Measurements from ENCODE around the gene NOP16. TPM values are rescaled to one million over a fixed set of nuclear protein-coding genes. Genes with fewer than 3 reads are reported as not detected.

Gene NOP16
- total and polyA plus RNA-seq, 2 experiments from 2014 or later, result 15.2 to 68.7 TPM

DNA sequence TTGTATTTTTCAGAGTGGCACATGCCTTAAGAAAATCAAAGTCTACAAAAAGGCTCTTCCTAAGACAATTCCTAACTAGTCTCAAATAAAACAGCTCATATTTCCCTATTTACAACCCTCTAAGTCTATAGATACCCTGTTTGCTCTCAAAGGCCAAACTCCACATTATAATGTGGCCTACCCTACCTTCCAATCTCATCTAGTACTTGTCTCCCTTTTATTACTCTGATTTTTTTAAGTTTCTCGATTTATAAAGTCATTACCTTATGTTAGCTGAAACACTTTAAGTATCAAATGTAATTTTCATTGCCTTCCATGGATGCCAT lies 46.3 kb downstream of the NOP16 start:
- Histone ChIP-seq H3K4me2 (ENCODE audit: unreplicated experiment) (no peak overlapping the region), H4K20me1 (ENCODE audit: insufficient read depth) (no peaks in the 10 kb centered on the region), H3K4me1 (ENCODE audit: insufficient read depth) (no peaks in the 10 kb centered on the region), H3K4me3 (no peak overlapping the region), H2AFZ (no peak overlapping the region), H3F3A (ENCODE audit: insufficient read depth) (peaks cover 36% of the 10 kb centered on the region), H3K79me2 (ENCODE audit: insufficient read depth) (no peaks in the 10 kb centered on the region), H3K36me3 (ENCODE audit: low read depth) (peaks cover 26% of the 10 kb centered on the region), H3K9me3 (ENCODE audit: low read depth) (no peaks in the 10 kb centered on the region), H3K9ac (no peak overlapping the region), H3K27ac (no peak overlapping the region), H3K27me3 (replicated peaks; ENCODE audit: insufficient read depth) (no peaks in the 10 kb centered on the region), H3K9me2 (ENCODE audit: insufficient read depth) (no peaks in the 10 kb centered on the region)
- in situ Hi-C loops (cut with MboI), result loop anchor here (25.0 kb wide), 1 partner anchor 605 kb away; no protein-coding TSS in a partner anchor
- WGBS, 2 experiments (ENCODE audit: low coverage in 1 of 2, low lambda C conversion rate in 2 of 2, missing lambda C conversion rate in 2 of 2), result 92 to 100% methylated on average over 1 of the region's 1 CpG
- no peak for TF ChIP-seq EZH2 (IDR thresholded peaks at IDR 0.05; ENCODE audit: insufficient read depth, poor library complexity, severe bottlenecking)
- no peak for TF ChIP-seq EZH2phosphoT487 (IDR thresholded peaks at IDR 0.05; ENCODE audit: insufficient read depth, low read depth)
- DNase-seq, result no peak

DNA sequence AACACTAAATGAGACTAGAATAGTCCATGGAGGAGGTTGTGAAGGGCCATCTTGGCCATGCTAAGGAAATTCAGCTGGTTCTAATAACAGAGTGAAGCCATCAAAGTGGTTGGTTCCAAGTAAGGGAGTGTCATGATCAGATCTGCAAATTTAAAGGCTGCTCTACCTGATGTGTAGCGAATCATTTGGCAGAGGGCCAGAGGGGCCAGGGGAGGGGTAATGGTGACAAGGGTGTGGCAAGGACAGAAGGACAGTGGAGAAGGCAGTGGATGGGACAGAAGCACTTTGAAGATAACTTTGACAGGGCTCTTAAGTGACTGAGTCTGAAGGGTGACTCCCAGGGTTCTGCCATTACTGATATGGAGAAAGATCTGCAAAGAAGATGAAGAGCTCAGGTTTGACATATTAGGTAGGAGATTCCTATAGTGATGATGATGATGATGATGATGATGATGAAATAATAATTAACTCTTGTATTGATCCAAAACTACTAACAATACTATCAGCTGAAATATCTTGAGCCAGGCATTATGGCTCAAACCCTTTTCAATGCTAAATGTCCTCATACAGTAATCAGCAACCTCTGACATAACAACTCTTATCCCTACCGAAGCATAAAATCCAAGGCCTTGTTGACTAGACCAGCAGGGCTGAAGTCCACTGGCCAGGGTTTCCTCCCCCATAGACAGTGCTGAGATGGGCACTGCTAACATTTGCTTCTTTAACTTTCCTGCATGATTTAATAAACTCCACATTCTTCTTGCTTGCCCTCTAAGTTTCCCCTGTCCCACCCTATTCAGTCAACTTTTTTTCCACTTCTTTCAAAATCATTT lies 46.9 kb downstream of the NOP16 start:
- no peaks in the 10 kb centered on the region for H3K79me2 ChIP-seq (ENCODE audit: insufficient read depth)
- no peak overlapping the region for H2AFZ ChIP-seq
- H3K36me3 ChIP-seq (ENCODE audit: low read depth), result peaks cover 20% of the 10 kb centered on the region
- no peaks in the 10 kb centered on the region for H3K9me3 ChIP-seq (ENCODE audit: low read depth)
- no peak overlapping the region for H3K4me3 ChIP-seq
- in situ Hi-C loops (cut with MboI), result loop anchor here (25.0 kb wide), 1 partner anchor 604 kb away; no protein-coding TSS in a partner anchor
- WGBS, 2 experiments (ENCODE audit: low coverage in 1 of 2, low lambda C conversion rate in 2 of 2, missing lambda C conversion rate in 2 of 2), result 98 to 100% methylated on average over 2 of the region's 2 CpGs
- no peaks in the 10 kb centered on the region for H3K27me3 ChIP-seq (replicated peaks; ENCODE audit: insufficient read depth)
- no peak overlapping the region for H3K27ac ChIP-seq
- H3K4me1 ChIP-seq (ENCODE audit: insufficient read depth), result no peaks in the 10 kb centered on the region
- no peaks in the 10 kb centered on the region for H3K9me2 ChIP-seq (ENCODE audit: insufficient read depth)
- DNase-seq, result no peak
- no peak for TF ChIP-seq EZH2 (IDR thresholded peaks at IDR 0.05; ENCODE audit: insufficient read depth, poor library complexity, severe bottlenecking)
- TF ChIP-seq EZH2phosphoT487 (IDR thresholded peaks at IDR 0.05; ENCODE audit: insufficient read depth, low read depth), result no peak
- H3K9ac ChIP-seq, result no peak overlapping the region
- H3K4me2 ChIP-seq (ENCODE audit: unreplicated experiment), result no peak overlapping the region
- H3F3A ChIP-seq (ENCODE audit: insufficient read depth), result peaks cover 32% of the 10 kb centered on the region
- H4K20me1 ChIP-seq (ENCODE audit: insufficient read depth), result no peaks in the 10 kb centered on the region

DNA sequence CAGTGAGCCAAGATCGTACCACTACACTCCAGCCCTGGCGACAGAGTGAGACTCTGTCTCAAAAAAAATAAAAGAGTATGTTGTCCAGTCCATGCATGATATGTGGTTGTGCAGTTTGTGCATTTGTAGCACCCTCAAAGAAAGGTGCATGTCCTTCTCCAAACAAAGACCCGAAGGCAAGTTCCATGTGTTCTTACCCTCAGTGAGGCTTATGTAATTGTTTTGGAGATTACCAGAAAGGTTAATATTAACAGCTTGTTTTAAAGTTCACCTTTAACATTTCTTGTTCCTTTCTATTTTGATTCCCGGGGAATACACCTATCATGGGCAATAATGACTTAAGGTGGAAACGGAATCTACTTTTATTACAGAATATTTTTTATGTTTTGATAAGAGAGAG lies 49.1 kb downstream of the NOP16 start:
- no peaks in the 10 kb centered on the region for H3K4me1 ChIP-seq (ENCODE audit: insufficient read depth)
- DNase-seq, result no peak
- WGBS, 2 experiments (ENCODE audit: low coverage in 1 of 2, low lambda C conversion rate in 2 of 2, missing lambda C conversion rate in 2 of 2), result 81 to 82% methylated on average over 5 of the region's 5 CpGs

DNA sequence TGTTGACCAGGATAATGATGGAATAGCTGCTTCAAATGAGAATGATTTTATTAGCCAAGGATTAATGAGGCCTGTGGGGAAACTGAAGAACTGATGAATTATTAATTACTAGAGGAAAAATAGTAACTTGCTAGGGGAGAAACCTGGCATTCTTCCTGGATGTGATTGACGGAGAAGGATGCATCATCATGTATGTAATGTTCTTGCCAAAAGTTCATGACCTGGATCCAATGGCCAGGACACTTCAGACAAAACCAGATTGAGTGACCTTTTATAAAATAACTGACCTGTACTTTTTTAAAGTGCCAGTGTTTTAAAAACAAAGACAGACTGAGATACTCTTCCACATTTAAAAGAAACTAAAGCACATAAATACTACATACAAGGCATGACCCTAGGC lies 50.5 kb downstream of the NOP16 start:
- Histone ChIP-seq H3K27me3 (replicated peaks; ENCODE audit: insufficient read depth) (no peaks in the 10 kb centered on the region), H2AFZ (no peak overlapping the region), H3K79me2 (ENCODE audit: insufficient read depth) (no peaks in the 10 kb centered on the region), H3K4me3 (no peak overlapping the region), H3K9me2 (ENCODE audit: insufficient read depth) (no peaks in the 10 kb centered on the region), H3K9ac (no peak overlapping the region), H3F3A (ENCODE audit: insufficient read depth) (peaks cover 9% of the 10 kb centered on the region; the same call in 1 of the 2 replicates), H3K4me1 (ENCODE audit: insufficient read depth) (no peaks in the 10 kb centered on the region), H3K36me3 (ENCODE audit: low read depth) (no peaks in the 10 kb centered on the region), H4K20me1 (ENCODE audit: insufficient read depth) (no peaks in the 10 kb centered on the region), H3K4me2 (ENCODE audit: unreplicated experiment) (no peak overlapping the region), H3K9me3 (ENCODE audit: low read depth) (no peaks in the 10 kb centered on the region), H3K27ac (no peak overlapping the region)
- WGBS, 2 experiments (ENCODE audit: low coverage in 1 of 2, low lambda C conversion rate in 2 of 2, missing lambda C conversion rate in 2 of 2), result 55 to 61% methylated on average over 1 of the region's 1 CpG
- in situ Hi-C loops (cut with MboI), result loop anchor here (25.0 kb wide), 1 partner anchor 601 kb away; no protein-coding TSS in a partner anchor
- DNase-seq, result no peak
- TF ChIP-seq EZH2phosphoT487 (IDR thresholded peaks at IDR 0.05; ENCODE audit: insufficient read depth, low read depth) (no peak), EZH2 (IDR thresholded peaks at IDR 0.05; ENCODE audit: insufficient read depth, poor library complexity, severe bottlenecking) (no peak)

More for the DNA sequence above, 49.1 kb downstream of the NOP16 start:
- in situ Hi-C loops (cut with MboI), result loop anchor here (25.0 kb wide), 1 partner anchor 602 kb away; no protein-coding TSS in a partner anchor
- H3K79me2 ChIP-seq (ENCODE audit: insufficient read depth), result no peaks in the 10 kb centered on the region
- no peak overlapping the region for H3K9ac ChIP-seq
- no peak overlapping the region for H3K27ac ChIP-seq
- H3K4me2 ChIP-seq (ENCODE audit: unreplicated experiment), result no peak overlapping the region
- H3K9me2 ChIP-seq (ENCODE audit: insufficient read depth), result no peaks in the 10 kb centered on the region
- no peaks in the 10 kb centered on the region for H3K36me3 ChIP-seq (ENCODE audit: low read depth)
- H3K4me3 ChIP-seq, result no peak overlapping the region
- H3F3A ChIP-seq (ENCODE audit: insufficient read depth), result peaks cover 23% of the 10 kb centered on the region
- H2AFZ ChIP-seq, result no peak overlapping the region
- H3K9me3 ChIP-seq (ENCODE audit: low read depth), result no peaks in the 10 kb centered on the region
- TF ChIP-seq EZH2 (IDR thresholded peaks at IDR 0.05; ENCODE audit: insufficient read depth, poor library complexity, severe bottlenecking) (no peak), EZH2phosphoT487 (IDR thresholded peaks at IDR 0.05; ENCODE audit: insufficient read depth, low read depth) (no peak)
- H3K27me3 ChIP-seq (replicated peaks; ENCODE audit: insufficient read depth), result no peaks in the 10 kb centered on the region
- H4K20me1 ChIP-seq (ENCODE audit: insufficient read depth), result no peaks in the 10 kb centered on the region

All from GM23248 (cell line).